HG03064 (cell line): ENCODE results near the gene RASA2.

Experiments
- ATAC-seq: cut with Tn5 transposase; IDR thresholded peaks from one replicate; pipeline ENCODE4 v1.9.1; 2021; ENCODE audit warnings: low read depth; ENCODE audit not compliant: unreplicated experiment

RASA2 gene

DNA sequence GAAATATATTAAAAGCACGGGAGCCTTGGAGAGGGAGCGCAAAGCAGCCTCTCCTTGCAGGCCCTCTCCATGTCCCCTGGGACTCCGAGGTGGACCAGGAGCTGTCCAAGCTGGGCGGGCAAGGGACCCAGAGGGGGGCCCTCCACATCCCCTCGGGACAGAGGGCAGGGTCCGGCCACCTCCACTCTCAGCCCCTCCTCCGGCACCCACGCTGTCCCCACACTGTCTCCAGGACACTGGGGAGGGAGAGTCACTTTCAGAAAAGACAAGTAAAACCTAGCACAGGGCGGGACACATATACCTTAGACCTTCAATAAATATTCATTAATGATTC lies 173.8 kb downstream of the RASA2 start:
- no peak for ATAC-seq

DNA sequence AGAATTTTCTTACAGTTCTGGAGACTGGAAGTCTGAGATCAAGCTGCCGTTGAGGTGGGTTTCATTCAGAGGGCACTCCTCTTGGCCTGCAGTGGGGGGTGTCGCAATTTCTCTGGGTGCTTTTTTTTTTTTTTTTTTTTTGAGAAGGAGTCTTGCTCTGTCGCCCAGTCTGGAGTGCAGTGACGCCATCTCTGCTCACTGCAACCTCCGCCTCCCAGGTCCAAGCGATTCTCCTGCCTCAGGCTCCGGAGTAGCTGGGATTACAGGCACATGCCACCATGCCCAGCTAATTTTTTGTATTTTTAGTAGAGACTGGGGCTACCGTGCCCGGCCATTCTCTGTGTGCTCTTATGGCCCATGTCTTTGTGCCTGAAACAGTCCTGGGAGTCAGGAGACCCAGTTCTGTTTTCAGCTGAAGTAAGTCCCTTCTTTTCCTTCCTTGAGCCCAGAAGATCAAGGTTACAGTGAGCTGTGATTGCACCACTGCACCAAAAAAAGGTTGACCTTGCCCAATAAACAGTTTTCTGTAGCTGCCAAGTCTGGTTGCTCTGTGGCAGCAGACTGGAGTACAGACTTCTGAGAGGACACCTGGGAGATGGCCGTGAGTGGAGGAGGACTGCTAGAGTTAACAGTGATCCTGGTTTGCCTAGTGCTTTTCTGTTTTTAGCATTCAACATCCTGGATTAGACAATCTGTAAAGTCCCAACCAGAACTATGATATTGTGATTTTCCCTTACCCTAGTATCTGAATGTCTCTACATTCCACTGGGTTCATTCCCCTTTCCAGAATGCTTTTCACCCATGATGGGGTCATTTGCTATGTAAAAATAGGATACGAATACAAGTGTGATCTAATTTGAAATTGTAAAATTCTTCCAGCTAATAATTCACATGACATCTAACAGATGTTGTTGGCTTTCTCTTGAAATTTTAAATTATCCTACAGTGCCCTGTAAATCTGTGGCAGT lies 174.7 kb downstream of the RASA2 start:
- ATAC-seq = no peak

DNA sequence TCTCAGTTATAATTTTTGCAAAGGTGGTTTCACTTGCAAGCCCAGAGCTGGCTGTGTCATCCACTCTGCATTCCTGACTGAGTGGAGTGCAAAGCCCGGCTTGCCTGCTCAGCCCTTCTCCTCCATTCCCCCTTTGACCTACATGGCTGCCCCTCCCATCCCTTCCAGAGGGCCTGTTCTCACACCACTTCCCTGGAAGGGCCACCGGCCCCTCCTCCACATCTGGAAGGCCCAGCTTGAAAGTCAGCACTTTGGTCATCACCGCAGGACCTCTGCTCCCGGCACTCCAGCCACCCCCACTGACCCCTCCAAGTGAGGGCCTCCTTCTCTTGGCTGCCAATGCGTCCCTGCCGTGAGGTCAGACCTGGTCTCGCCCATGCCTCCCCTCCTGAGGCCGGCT lies 177.2 kb downstream of the RASA2 start:
- no peak for ATAC-seq
